Measurements from ENCODE around the gene CLEC18B. TPM values are rescaled to one million over a fixed set of nuclear protein-coding genes. Genes with fewer than 3 reads are reported as not detected.

Gene CLEC18B
- total RNA-seq, 2 donors from 2014 or later: 1.4 TPM; not detected in 1

DNA sequence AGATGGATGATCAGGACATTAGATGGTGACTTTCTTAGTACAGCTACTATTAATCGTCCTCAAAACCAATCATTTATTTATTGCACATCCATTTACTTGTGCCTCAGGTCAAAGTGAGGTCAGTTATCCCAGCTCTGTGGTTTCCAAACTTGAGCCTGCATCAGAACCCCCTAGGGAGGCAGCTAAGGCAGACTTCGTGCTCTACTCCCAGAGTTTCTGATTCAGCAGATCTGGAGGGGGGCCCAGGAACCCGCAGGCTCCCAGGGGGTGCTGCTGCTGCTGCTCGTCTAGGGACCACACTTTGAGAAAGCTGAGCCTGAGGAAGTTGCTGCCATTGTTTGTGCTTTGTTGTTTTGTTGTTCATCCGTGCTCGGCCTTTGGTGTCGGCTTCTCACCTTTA, 44.0 kb upstream of the CLEC18B start:
- Histone ChIP-seq H3K36me3 (peaks cover 69% of the 10 kb centered on the region), H3K27me3 (replicated peaks; ENCODE audit: insufficient read depth) (no peaks in the 10 kb centered on the region), H3K4me1 (ENCODE audit: control insufficient read depth in 1 of 2, low read depth in 2 of 2) (no peaks in the 10 kb centered on the region), H3K27ac (no peak overlapping the region), H3K9me3 (no peaks in the 10 kb centered on the region), H3K4me3 (no peak overlapping the region)
- no peak for DNase-seq (ENCODE audit: low spot score)
- ATAC-seq (ENCODE audit: insufficient number of reproducible peaks, low FRiP score, low read depth): no peak
- no peak for TF ChIP-seq CTCF (IDR thresholded peaks at IDR 0.05)

DNA sequence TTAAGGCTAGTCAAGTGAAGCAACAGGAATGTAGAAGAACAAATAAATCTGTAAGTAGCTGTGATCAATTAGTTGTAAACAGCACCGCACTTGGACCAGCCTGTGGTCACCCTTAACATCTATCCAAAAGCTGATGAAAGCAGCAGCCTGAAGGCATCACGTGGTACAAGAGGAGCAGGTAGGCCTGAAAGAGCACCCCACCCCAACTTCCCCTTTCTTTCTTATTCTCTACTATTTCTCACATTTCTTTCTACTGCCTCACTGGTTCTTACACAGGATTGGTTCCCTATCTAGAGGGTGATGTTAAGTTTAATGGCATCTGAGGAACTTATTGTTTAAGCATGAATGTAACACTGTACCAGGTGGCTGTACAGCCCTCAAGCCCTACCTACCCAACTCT, 42.6 kb upstream of the CLEC18B start:
- no peak for TF ChIP-seq CTCF (IDR thresholded peaks at IDR 0.05)
- Histone ChIP-seq H3K27ac (no peak overlapping the region), H3K4me1 (ENCODE audit: control insufficient read depth in 1 of 2, low read depth in 2 of 2) (no peaks in the 10 kb centered on the region), H3K4me3 (no peak overlapping the region), H3K27me3 (replicated peaks; ENCODE audit: insufficient read depth) (no peaks in the 10 kb centered on the region), H3K36me3 (peaks cover 66% of the 10 kb centered on the region), H3K9me3 (no peaks in the 10 kb centered on the region)
- no peak for ATAC-seq (ENCODE audit: insufficient number of reproducible peaks, low FRiP score, low read depth)
- DNase-seq (ENCODE audit: low spot score): no peak

DNA sequence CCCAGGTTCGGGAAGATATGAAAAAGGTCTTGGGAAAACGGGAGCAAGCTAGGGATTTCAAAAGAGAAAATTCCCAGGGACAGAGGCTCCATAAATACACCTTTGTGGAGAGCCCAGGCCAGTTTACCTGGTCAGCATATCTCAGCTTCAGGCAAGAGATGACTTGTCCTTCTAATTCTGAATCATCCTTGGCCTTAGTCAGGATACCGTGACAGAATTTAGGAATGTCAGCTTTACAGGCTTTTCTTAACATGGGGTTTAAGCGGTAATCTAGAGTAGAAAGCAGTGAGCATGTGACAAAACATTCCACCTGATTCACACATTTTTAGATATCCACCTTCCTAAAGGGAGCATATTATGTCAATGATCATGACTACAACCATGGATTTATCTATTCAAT, 41.1 kb upstream of the CLEC18B start:
- Histone ChIP-seq H3K36me3 (peaks cover 62% of the 10 kb centered on the region), H3K4me3 (no peak overlapping the region), H3K27ac (no peak overlapping the region), H3K4me1 (ENCODE audit: control insufficient read depth in 1 of 2, low read depth in 2 of 2) (no peaks in the 10 kb centered on the region), H3K27me3 (replicated peaks; ENCODE audit: insufficient read depth) (no peaks in the 10 kb centered on the region), H3K9me3 (no peaks in the 10 kb centered on the region)
- ATAC-seq (ENCODE audit: insufficient number of reproducible peaks, low FRiP score, low read depth) (no peak), DNase-seq (ENCODE audit: low spot score) (no peak)
- no peak for TF ChIP-seq CTCF (IDR thresholded peaks at IDR 0.05)

GRCh38 chr16:74461826-74462225, 40.5 kb upstream of the CLEC18B start:
- Histone ChIP-seq H3K9me3 (no peaks in the 10 kb centered on the region), H3K4me3 (no peak overlapping the region), H3K36me3 (peaks cover 62% of the 10 kb centered on the region), H3K4me1 (ENCODE audit: control insufficient read depth in 1 of 2, low read depth in 2 of 2) (no peaks in the 10 kb centered on the region), H3K27me3 (replicated peaks; ENCODE audit: insufficient read depth) (no peaks in the 10 kb centered on the region), H3K27ac (no peak overlapping the region)
- TF ChIP-seq CTCF (IDR thresholded peaks at IDR 0.05): no peak
- no peak for ATAC-seq (ENCODE audit: insufficient number of reproducible peaks, low FRiP score, low read depth)
- no peak for DNase-seq (ENCODE audit: low spot score)

GRCh38 chr16:74460542-74460941, 39.3 kb upstream of the CLEC18B start:
- DNase-seq (ENCODE audit: low spot score) (no peak), ATAC-seq (ENCODE audit: insufficient number of reproducible peaks, low FRiP score, low read depth) (no peak)

More at GRCh38 chr16:74460542-74460941, 39.3 kb upstream of the CLEC18B start:
- Histone ChIP-seq H3K36me3 (peaks cover 65% of the 10 kb centered on the region), H3K27ac (no peak overlapping the region), H3K27me3 (replicated peaks; ENCODE audit: insufficient read depth) (no peaks in the 10 kb centered on the region), H3K4me3 (no peak overlapping the region), H3K4me1 (ENCODE audit: control insufficient read depth in 1 of 2, low read depth in 2 of 2) (no peaks in the 10 kb centered on the region), H3K9me3 (no peaks in the 10 kb centered on the region)
- TF ChIP-seq CTCF (IDR thresholded peaks at IDR 0.05): no peak

Measured in thoracic aorta (tissue), 2 donors.